IMR-90 (cell line): ENCODE data around the gene ATOH8.

Experiments
- POLR2A ChIP-seq: IDR thresholded peaks from 2 replicates; pipeline ENCODE4 v1.6.1; 2012; ENCODE audit warnings: mild to moderate bottlenecking, low read depth, low read length
- USF2 ChIP-seq: fragments of 150-350 bp; IDR thresholded peaks from 2 replicates; pipeline ENCODE4 v1.6.1; 2017; ENCODE audit warnings: mild to moderate bottlenecking, antibody characterized with exemption, low read length, low read depth

- no peak for TF ChIP-seq POLR2A
- TF ChIP-seq USF2, result no peak
These were observed 7.7 kb downstream of the ATOH8 start for GRCh38 chr2:85761512-85761944.
